GM12801 (cell line): ENCODE measurements around the gene FOXF2.

Experiments
- TF ChIP-seq, protein P1 (sequence below): IDR thresholded peaks from one replicate; pipeline ENCODE4 v1.5.1; 2011; ENCODE audit warnings: control low read depth; ENCODE audit not compliant: insufficient read length; ENCODE audit errors: extremely low read depth

The FOXF2 gene

DNA sequence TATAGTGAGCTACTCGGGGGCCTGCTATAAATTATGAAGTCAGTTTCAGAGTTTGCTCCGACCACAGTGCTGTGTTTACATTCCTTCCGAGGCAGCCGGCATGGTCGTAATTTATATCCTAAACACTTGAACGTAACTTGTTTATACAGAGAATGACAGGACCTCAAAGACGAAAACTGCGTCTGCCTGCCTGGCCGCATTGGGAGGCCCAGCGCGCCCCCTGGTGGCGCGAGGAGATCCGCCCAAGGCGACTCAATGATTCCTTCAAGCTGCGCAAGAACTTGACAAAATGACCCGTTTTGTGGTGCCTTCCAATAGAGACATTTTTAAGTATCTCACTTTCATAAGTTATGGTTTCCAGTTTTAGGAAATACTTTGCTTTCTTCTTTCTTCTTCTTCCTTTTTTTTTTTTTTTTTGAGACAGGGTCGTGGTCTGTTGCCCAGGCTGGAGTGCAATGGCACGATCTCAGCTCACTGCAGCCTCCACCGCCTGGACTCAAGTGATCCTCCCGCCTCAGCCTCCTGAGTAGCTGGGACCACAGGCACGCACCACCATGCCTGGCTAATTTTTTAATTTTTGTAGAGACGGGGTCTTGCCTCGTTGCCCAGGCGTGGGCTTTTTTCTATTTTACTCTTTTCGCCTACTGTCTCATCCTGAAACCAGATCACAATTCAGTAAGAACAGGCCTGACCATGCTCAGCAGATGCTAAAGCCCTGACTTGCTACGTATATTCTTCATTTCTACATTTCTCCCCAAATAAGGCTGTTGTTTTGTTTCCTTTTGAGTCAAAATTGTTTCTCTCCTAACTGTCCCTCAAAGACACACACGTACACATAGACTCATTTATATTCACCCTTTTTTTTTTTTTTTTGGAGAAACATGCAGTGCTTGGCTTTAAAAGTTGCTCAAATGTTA, 7.8 kb downstream of the FOXF2 start:
- TF ChIP-seq, protein P1, sequence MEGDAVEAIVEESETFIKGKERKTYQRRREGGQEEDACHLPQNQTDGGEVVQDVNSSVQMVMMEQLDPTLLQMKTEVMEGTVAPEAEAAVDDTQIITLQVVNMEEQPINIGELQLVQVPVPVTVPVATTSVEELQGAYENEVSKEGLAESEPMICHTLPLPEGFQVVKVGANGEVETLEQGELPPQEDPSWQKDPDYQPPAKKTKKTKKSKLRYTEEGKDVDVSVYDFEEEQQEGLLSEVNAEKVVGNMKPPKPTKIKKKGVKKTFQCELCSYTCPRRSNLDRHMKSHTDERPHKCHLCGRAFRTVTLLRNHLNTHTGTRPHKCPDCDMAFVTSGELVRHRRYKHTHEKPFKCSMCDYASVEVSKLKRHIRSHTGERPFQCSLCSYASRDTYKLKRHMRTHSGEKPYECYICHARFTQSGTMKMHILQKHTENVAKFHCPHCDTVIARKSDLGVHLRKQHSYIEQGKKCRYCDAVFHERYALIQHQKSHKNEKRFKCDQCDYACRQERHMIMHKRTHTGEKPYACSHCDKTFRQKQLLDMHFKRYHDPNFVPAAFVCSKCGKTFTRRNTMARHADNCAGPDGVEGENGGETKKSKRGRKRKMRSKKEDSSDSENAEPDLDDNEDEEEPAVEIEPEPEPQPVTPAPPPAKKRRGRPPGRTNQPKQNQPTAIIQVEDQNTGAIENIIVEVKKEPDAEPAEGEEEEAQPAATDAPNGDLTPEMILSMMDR: peak; percentile 67

DNA sequence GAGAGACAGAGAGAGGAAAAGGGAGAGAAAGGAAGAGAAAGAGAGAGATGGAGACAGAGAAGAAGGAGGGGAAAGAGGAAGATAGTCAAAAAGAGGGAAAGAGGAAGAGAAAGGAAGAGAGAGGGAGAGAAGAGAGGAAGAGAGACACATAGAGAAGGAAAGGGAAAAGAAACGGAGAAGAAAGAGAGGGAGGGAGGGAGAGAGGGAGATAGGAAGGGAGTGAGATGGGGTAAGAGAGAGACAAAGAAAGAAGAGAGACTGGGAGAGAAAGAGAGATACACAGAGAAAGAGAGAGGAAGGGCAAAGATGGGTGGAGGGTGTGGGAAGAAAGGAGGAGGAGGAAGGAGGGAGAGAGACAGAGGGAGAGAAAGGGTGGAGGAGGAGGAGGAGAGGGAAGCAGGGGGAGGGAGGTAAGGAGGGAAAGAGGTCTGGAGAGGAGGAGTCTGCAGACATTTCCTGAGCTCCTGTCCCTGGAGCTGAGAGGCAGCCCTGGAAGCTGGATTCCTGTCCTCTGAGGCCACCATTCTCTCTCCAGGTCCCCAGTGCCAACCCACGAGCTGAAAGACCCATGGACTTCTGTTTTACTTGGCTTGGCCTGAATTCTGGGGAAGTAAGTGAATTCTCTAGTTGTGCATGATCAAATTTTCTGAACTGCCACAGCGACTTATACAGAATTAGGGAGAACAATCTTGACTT, 9.9 kb downstream of the FOXF2 start:
- TF ChIP-seq, protein P1: no peak

DNA sequence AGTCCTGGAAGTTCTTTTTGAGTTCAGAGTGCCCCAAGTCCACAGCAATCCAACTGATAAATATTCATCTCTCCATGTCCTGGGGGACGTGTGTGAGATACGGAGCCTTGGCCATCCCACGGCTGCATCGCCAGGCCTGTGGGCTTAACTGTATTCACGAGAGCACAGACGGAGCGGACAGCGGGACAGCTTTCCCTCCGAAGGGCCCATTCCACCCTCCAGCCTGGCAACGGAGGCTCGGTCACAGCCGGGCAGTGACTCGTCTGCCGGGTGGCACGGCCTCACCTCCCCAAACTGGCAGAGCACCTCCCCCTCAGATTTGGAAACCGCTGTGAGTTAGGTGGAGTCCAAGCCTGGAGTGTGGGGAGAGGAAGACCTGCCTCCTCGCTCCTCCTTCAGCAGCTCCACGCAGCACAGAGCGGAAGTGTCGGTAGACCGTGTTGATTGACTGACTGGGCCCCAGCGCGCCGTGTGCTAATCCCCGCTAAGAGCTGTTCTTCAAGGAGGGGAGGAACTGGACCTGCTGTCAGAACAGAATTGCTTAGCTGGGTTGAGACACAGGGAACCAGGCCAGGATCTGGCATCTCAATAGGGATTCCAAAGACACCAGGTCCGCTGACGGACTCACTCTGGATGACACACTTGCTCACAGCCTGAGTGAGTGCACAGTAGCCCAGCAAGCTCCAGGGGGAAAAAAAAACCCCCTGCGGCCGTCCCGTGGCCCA, 10.9 kb downstream of the FOXF2 start:
- TF ChIP-seq, protein P1: no peak

DNA sequence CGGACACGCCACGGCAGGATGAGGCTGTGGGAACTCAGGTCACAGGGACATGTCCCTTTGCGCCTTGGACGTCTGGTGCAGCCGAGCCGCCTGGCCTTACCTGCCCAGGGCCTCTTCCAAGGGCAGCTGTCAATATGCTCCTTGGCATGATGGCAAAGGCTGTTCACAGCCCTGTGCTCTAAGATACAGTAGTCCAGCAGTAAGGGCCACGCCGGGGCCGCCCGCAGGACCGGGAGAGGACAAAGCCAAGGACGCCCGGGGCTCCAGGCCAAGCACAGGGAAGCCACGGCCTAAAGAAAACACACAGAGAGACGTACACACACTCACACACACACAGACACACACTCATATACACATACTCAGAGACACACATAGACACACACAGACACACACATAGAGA, 13.0 kb downstream of the FOXF2 start:
- TF ChIP-seq, protein P1: no peak

DNA sequence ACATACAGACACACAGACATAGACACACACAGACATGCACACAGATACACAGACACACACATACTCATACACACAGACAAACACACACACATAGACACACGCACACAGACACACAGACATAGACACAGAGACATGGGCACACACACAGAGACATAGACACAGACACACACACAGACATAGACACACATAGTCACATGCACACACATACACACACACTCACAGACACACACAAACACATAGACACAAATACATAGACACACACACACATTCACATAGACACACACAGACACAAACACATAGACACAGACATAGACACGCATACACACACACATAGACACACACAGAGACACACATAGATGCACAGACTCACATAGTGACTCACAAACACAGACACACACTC, 13.5 kb downstream of the FOXF2 start:
- TF ChIP-seq, protein P1: no peak

DNA sequence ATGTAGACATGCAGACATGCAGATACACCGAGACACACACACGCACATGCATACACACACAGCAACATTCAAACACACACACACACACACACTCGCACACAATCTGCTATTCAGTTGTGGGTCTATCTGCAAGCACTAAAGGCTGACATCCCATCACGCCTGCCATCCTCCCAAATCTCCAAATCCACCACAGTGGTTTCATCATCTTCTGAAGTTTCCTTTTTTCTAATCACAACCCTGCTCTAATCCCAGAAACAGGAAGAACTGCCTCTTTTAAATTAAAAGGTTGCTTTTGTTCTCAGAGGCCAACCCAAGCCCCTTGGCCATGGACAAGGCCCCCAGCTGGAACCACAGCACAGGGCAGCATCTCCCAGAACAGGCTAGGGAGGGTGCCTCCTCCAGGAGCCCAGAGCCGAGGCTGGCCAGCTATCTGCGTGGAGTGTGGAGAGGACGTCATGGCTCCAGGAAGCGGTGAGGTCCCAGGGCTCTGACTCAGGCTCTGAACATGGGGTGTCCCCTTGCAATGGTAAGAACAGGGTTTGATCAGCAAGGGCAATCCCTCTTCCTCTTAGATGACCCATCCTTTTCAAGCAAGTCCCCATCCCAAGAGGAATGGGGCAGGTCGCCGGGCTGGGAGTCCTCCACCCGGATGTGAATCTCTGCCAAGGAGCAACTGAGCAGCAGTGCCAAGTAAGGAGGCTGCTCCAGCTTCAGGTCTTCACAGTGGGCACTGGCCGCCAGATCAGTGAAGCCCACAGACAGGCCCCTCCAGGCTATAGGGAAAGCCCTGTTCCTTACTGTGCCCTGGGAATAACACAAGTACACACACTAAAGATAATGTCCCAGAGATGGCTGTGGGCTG, 14.7 kb downstream of the FOXF2 start:
- TF ChIP-seq, protein P1: no peak
